Measurements from ENCODE around the gene PPARG.

DNA sequence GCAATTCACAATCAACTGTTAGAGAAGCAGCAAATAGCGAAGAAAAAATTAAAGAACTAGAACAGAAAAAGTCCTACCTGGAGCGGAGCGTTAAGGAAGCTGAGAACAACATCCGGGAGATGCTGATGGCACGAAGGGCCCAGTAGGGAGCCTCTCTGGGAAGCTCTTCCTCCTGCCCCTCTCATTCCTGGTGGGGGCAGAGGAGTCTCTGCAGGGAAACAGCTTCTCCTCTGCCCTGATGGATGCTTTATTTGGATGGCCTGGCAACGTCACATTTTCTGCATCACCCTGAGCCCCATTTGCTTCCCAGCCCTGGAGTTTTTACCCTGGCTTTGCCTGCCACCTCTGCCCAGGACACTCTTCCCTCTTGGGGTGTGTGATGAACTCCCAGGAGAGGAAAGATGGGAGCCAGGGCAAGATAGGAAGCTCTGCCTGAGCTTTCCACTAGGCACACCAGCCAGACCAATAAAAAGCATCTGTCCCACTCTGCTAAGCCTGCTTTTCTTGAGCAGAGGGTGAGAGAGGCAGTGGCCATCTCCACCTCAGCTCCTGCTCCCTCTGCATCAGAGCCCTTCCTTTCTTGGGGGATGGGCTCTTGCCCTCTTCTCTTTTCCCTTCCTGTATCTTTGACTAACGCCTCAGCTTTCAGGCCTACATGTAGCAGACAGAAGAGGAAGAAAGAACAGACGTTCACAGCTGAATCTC, 39.4 kb downstream of the PPARG start:
- TF ChIP-seq, protein P1, sequence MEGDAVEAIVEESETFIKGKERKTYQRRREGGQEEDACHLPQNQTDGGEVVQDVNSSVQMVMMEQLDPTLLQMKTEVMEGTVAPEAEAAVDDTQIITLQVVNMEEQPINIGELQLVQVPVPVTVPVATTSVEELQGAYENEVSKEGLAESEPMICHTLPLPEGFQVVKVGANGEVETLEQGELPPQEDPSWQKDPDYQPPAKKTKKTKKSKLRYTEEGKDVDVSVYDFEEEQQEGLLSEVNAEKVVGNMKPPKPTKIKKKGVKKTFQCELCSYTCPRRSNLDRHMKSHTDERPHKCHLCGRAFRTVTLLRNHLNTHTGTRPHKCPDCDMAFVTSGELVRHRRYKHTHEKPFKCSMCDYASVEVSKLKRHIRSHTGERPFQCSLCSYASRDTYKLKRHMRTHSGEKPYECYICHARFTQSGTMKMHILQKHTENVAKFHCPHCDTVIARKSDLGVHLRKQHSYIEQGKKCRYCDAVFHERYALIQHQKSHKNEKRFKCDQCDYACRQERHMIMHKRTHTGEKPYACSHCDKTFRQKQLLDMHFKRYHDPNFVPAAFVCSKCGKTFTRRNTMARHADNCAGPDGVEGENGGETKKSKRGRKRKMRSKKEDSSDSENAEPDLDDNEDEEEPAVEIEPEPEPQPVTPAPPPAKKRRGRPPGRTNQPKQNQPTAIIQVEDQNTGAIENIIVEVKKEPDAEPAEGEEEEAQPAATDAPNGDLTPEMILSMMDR (IDR thresholded peaks at IDR 0.05) = no peak
- TF ChIP-seq POLR2A (IDR thresholded peaks at IDR 0.05) = no peak

All from body of pancreas (tissue), 4 donors.